HG02642 (cell line): Measurements from ENCODE around the gene GIGYF1.
A peak's percentile ranks its signal among the peaks of the same experiment; 100 is the strongest.
"Not testable (repeated sequence)": the region's sequence is repeated elsewhere in the genome, so short reads cannot be mapped to it uniquely, and the experiment has no call there.

Experiments used
- ATAC-seq: cut with Tn5 transposase; IDR thresholded peaks from one replicate; pipeline ENCODE4 v1.9.1; 2021; ENCODE audit warnings: mild to moderate bottlenecking; ENCODE audit not compliant: unreplicated experiment, poor library complexity

The GIGYF1 gene

GRCh38 chr7:100714725-100715124 is 20.7 kb upstream of the GIGYF1 start:
- ATAC-seq, result no peak

- no peak for ATAC-seq
These were observed 17.3 kb upstream of the GIGYF1 start for GRCh38 chr7:100711369-100711768.

- no peak for ATAC-seq
These were observed 16.4 kb upstream of the GIGYF1 start for GRCh38 chr7:100710452-100710851.

GRCh38 chr7:100708395-100708794 is 14.3 kb upstream of the GIGYF1 start:
- ATAC-seq, result no peak

- no peak for ATAC-seq
These were observed 12.7 kb upstream of the GIGYF1 start for GRCh38 chr7:100706672-100707311.

- peak; percentile 93 for ATAC-seq
These were observed 12.0 kb upstream of the GIGYF1 start, which contains the start of gene POP7 for GRCh38 chr7:100705753-100706671. POP7 (plus strand) TSS chr7:100706121; CDS start chr7:100706831, 710 bp downstream.

- peak; percentile 60 for ATAC-seq
These were observed 11.3 kb upstream of the GIGYF1 start for GRCh38 chr7:100705320-100705752.

GRCh38 chr7:100701089-100701488 is 7.0 kb upstream of the GIGYF1 start:
- not testable (repeated sequence) for ATAC-seq

- no peak for ATAC-seq
These were observed 5.0 kb upstream of the GIGYF1 start for GRCh38 chr7:100699018-100699417.

- ATAC-seq, result no peak
These were observed 2.1 kb upstream of the GIGYF1 start for GRCh38 chr7:100696123-100696521.

- ATAC-seq, result peak; percentile 22
These were observed 545 bp downstream of the GIGYF1 start for GRCh38 chr7:100693312-100694097.

- ATAC-seq, result no peak
These were observed 1.5 kb downstream of the GIGYF1 start for GRCh38 chr7:100692578-100692961.

- no peak for ATAC-seq
These were observed 2.1 kb downstream of the GIGYF1 start for GRCh38 chr7:100691676-100692577.

GRCh38 chr7:100689230-100690135 is 4.6 kb downstream of the GIGYF1 start:
- no peak for ATAC-seq

GRCh38 chr7:100688326-100688860 is 5.7 kb downstream of the GIGYF1 start:
- ATAC-seq, result no peak

GRCh38 chr7:100687751-100688300 is 6.2 kb downstream of the GIGYF1 start:
- ATAC-seq, result no peak

- no peak for ATAC-seq
These were observed 6.8 kb downstream of the GIGYF1 start for GRCh38 chr7:100687261-100687660.

GRCh38 chr7:100686822-100687211 is 7.2 kb downstream of the GIGYF1 start:
- ATAC-seq, result no peak
